Fibroblast of pulmonary artery (primary cell): Measurements from ENCODE around the gene KDM2A.
"Not testable (repeated sequence)": the region's sequence is repeated elsewhere in the genome, so short reads cannot be mapped to it uniquely, and the experiment has no call there.

ENCODE experiments used
- DNase-seq: peaks from one replicate; pipeline ENCODE4 v3.0.0-alpha.2; 2010; ENCODE audit warnings: low read depth
- H3K4me3 ChIP-seq: replicated peaks from 2 replicates; pipeline ENCODE4 v1.5.1; 2011; ENCODE audit warnings: low read depth, mild to moderate bottlenecking, control low read depth, low read length, moderate library complexity
- CTCF ChIP-seq: IDR thresholded peaks from 2 replicates; pipeline ENCODE4 v1.5.1; 2011; ENCODE audit warnings: mild to moderate bottlenecking, control low read depth, low read length, inconsistent platforms; ENCODE audit errors: missing control alignments

KDM2A gene

DNA sequence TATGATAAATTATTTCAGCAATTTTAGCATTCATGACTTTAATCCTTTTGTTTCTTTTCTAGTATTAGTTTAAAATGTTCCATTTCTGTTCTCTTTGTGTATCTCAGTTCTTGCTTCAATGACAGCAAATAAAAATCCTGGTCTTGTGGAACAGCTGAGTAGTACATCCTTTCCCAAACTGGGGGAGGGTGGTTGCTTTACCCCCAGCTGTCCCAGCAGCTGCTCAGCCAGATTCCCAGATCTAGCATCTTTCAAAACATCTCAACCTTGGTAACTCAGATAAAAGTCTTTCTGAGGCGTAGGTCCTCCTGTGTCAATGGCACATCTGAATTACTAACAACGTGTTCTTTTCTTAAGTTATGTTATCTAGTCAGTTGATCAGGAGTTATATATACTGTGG is 75.0 kb downstream of the KDM2A start:
- no peak for TF ChIP-seq CTCF
- H3K4me3 ChIP-seq, result no peak overlapping the region
- no peak for DNase-seq

GRCh38 chr11:67195971-67196456 is 77.0 kb downstream of the KDM2A start:
- no peak for TF ChIP-seq CTCF
- H3K4me3 ChIP-seq, result no peak overlapping the region
- DNase-seq, result peak; percentile 28

- H3K4me3 ChIP-seq, result no peak overlapping the region
- DNase-seq, result no peak
- no peak for TF ChIP-seq CTCF
These were observed 78.5 kb downstream of the KDM2A start for GRCh38 chr11:67197606-67198005.

- not testable (repeated sequence) for DNase-seq, H3K4me3 ChIP-seq
These were observed 79.7 kb downstream of the KDM2A start for GRCh38 chr11:67198781-67199180.

DNA sequence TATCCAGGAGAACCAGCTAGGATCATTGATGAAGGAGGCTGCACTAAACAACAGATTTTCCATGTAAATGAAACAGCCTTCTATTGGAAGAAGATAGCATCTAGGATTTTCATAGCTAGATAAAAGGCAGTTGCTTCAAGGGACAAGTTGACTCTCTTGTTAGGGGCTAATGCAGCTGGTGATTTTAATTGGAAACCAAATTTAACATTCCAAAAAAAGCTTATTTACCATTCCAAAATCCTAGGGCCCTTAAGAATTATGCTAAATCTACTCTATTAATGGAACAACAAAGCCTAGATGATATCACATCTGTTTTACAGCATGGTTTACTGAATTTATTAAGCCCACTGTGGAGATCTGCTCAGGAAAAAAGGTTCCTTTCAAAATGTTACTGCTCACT is 80.7 kb downstream of the KDM2A start:
- H3K4me3 ChIP-seq, result no peak overlapping the region
- no peak for TF ChIP-seq CTCF
- no peak for DNase-seq

- TF ChIP-seq CTCF, result no peak
- no peak overlapping the region for H3K4me3 ChIP-seq
- DNase-seq, result no peak
These were observed 83.0 kb downstream of the KDM2A start for GRCh38 chr11:67202028-67202427.

DNA sequence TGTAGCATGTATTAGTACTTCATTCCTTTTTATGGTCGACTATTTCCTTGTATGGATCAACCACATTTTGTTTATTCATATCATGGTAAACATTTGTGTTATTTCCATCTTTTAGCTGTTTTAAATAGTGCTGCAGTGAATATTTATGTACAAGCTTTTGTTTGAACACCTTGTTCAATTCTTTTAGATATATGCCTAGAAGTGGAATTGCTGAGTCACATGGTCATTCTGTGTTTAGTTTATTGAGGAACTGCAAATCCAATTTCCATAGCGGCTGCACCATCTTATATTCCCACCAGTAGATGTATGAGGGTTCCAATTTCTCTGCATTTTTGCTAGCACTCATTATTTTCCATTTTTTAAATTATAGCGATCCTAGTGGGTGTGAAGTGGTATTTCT is 85.8 kb downstream of the KDM2A start:
- TF ChIP-seq CTCF, result no peak
- no peak for DNase-seq
- no peak overlapping the region for H3K4me3 ChIP-seq

DNA sequence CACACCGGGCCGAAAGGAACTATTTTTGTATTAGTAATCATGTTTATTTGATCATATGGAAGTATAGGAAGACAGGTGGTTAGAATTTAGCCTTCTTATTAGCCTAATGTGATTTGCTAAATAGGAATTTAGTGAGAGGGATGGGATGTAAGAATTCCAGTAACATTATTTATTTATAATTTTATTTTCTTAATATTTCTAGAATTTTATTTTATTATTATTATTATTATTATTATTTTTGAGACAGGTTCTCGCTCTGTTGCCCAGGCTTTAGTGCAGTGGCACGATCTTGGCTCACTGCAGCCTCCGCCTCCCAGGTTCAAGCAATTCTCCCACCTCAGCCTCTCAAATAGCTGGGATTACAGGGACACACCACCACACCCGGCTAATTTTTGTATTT is 90.2 kb downstream of the KDM2A start:
- H3K4me3 ChIP-seq, DNase-seq: not testable (repeated sequence)
